ENCODE data around the gene MACROD2.

GRCh38 chr20:16083639-16084280, 2088.4 kb downstream of the MACROD2 start:
- TF ChIP-seq CTCF (IDR thresholded peaks at IDR 0.05) (no peak), POLR2A (IDR thresholded peaks at IDR 0.05) (no peak)
